Activated CD4-positive, alpha-beta memory T cell treated with anti-CD3 and anti-CD28 coated beads for 36 hours (primary cell): ENCODE measurements around the gene NOS1AP. TPM values are rescaled to one million over a fixed set of nuclear protein-coding genes. Genes with fewer than 3 reads are reported as not detected.
"Not testable (repeated sequence)": the region's sequence is repeated elsewhere in the genome, so short reads cannot be mapped to it uniquely, and the experiment has no call there.

Source experiments
- CTCF ChIA-PET: fragments of 350-600 bp; sonication (Branson Sonifier 250); formaldehyde crosslinking; loops from one replicate; lab custom pipeline; 2021; ENCODE audit warnings: antibody characterized with exemption, inconsistent platforms; lab: Charles Lee
- POLR2A ChIA-PET: fragments of 350-600 bp; sonication (Branson Sonifier 250); formaldehyde crosslinking; loops from one replicate; lab custom pipeline; 2021; ENCODE audit warnings: antibody characterized with exemption; lab: Charles Lee
- DNase-seq: peaks from one replicate; pipeline ENCODE4 v3.0.0-alpha.2; 2020
- H3K27ac Mint-ChIP-seq: one replicate; pipeline ENCODE4 v1.8.0; 2021; ENCODE audit warnings: mixed read lengths
- H3K27me3 Mint-ChIP-seq: one replicate; pipeline ENCODE4 v1.8.0; 2021; ENCODE audit warnings: mixed read lengths
- H3K36me3 Mint-ChIP-seq: one replicate; pipeline ENCODE4 v1.8.0; 2021; ENCODE audit warnings: mixed read lengths
- H3K4me1 Mint-ChIP-seq: one replicate; pipeline ENCODE4 v1.8.0; 2021; ENCODE audit warnings: low read depth, mixed read lengths
- H3K4me3 Mint-ChIP-seq: one replicate; pipeline ENCODE4 v1.8.0; 2021; ENCODE audit warnings: mild to moderate bottlenecking, mixed read lengths
- H3K9me3 Mint-ChIP-seq: one replicate; pipeline ENCODE4 v1.8.0; 2021; ENCODE audit warnings: mixed read lengths
- intact Hi-C: fragments of 100-400 bp; cut with micrococcal nuclease; formaldehyde crosslinking; loops from one replicate; pipeline ENCODE4 v1.15.1; 2023
- total RNA-seq, 2 experiments: library from RNA; stranded (reverse); gene quantifications; one replicate each; pipeline ENCODE4 v1.2.3, GENCODE V29; 2021

Gene NOS1AP
- total RNA-seq, 2 experiments from 2014 or later: 0.12 TPM; not detected in 1

DNA sequence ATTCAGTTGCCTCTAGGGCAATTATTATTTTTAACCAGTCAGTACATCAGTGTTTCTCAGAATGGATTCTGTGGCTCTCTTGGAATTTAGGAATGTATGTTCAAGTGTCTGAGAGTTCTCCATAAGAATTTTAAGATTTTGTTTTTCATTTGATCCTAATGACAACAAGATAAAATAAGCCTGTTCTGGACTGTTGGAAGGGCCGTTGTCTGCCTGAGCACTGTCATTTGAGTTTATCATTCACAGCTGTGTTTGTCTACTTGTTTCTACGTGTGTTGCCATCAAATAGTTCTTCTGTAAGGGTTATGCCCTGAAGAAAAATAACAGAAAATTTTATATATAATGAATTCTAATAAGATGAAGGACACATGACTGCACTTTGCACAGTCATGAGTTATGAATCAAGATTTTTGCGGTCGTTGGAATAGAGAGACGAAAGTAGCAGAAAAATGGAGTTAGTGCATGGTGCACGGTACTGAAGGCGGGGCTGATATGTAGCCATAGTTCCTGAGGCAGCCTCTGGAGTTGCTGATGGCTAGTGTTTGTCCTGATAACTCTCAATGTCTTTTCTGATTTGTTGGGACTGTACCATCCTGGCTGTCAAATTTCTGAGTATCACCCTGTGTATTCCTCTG is 92.5 kb downstream of the NOS1AP start:
- CTCF ChIA-PET: no interaction called here
- Mint-ChIP-seq H3K27me3 (peaks cover 11% of the 10 kb centered on the region), H3K36me3 (no peaks in the 10 kb centered on the region), H3K9me3 (no peaks in the 10 kb centered on the region), H3K27ac (no peak overlapping the region), H3K4me1 (no peaks in the 10 kb centered on the region), H3K4me3 (no peak overlapping the region)
- intact Hi-C loops: no loop called here
- DNase-seq: no peak
- POLR2A ChIA-PET: no interaction called here

DNA sequence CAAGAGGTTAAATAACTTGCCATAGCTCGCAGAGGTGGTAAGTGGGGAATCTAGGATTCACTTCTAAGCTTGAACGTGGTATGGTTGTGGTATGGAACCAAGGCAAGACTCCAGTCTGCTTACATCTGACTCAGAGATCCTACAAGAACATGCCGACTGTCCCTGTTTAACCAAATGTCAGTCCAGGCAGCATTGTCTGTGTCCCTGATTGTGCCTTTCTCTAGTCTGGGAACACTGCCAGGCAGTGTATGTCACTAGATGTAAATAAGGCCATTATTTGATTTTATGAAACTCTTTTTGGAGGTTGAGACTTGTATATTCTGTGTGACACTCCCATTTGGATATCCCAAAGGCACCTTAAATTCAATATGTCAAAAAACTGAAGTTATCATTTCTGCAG is 96.0 kb downstream of the NOS1AP start:
- H3K4me1 Mint-ChIP-seq: no peaks in the 10 kb centered on the region
- peaks cover 11% of the 10 kb centered on the region for H3K27me3 Mint-ChIP-seq
- no peak overlapping the region for H3K27ac Mint-ChIP-seq
- H3K9me3 Mint-ChIP-seq: no peaks in the 10 kb centered on the region
- DNase-seq: no peak
- POLR2A ChIA-PET: no interaction called here
- H3K36me3 Mint-ChIP-seq: no peaks in the 10 kb centered on the region
- CTCF ChIA-PET: no interaction called here
- H3K4me3 Mint-ChIP-seq: no peak overlapping the region
- intact Hi-C loops: no loop called here

DNA sequence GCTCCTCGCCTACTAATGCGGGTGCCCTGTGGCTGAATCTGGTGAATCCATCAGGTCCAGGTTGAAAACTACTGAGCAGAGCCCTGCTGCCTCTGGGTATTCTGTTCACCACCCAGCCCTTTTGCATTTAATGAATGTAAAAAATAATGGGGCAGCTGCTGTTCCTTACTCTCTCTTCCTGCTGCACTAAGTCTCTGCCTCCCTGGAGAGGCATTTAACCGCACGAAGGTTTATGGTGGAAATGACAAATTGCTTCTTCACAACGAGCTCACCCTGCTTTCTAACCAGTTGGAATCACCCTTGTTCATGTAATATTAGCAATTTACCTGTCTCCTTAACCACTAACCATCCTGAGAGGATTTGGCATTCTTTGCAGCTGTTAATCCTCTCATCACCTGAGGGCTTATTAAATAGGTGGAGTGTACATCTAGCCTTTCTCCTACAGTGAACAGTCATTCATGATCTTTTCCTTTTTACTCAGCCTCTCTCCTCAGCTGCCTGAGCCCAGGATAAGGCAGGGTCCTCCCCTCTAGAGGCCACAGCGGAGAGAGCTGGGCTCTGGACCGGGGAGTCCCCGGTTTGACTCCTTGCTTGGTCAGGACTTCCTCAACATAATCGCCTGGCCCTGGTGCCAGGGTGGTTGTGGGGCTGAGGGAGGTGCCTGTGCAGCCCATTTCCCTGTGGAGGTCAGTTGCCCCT is 97.6 kb downstream of the NOS1AP start:
- intact Hi-C loops: no loop called here
- H3K4me3 Mint-ChIP-seq: no peak overlapping the region
- H3K36me3 Mint-ChIP-seq: no peaks in the 10 kb centered on the region
- no peaks in the 10 kb centered on the region for H3K4me1 Mint-ChIP-seq
- no peak for DNase-seq
- no peaks in the 10 kb centered on the region for H3K9me3 Mint-ChIP-seq
- H3K27ac Mint-ChIP-seq: no peak overlapping the region
- H3K27me3 Mint-ChIP-seq: peaks cover 11% of the 10 kb centered on the region
- ChIA-PET POLR2A (no interaction called here), CTCF (no interaction called here)

DNA sequence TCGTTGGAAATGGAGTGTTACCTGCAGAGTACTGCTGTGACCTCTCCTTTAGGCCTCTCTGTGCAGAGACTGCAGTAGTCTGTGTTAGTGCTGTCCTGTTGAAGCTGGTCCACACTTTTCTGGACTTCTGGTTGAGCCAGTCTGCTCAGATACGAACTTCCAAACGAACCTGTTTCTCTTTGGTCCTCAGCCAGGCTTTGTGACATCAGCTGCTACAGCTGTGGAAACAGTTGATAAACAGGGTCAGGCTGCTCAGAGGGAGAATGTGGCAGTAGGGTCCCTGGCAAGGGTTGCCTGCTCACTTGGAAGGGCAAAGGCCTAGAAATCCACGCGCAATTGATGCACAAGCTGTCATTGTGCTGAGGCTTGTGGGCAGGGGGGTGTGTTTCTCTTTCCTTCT is 98.8 kb downstream of the NOS1AP start:
- POLR2A ChIA-PET: no interaction called here

DNA sequence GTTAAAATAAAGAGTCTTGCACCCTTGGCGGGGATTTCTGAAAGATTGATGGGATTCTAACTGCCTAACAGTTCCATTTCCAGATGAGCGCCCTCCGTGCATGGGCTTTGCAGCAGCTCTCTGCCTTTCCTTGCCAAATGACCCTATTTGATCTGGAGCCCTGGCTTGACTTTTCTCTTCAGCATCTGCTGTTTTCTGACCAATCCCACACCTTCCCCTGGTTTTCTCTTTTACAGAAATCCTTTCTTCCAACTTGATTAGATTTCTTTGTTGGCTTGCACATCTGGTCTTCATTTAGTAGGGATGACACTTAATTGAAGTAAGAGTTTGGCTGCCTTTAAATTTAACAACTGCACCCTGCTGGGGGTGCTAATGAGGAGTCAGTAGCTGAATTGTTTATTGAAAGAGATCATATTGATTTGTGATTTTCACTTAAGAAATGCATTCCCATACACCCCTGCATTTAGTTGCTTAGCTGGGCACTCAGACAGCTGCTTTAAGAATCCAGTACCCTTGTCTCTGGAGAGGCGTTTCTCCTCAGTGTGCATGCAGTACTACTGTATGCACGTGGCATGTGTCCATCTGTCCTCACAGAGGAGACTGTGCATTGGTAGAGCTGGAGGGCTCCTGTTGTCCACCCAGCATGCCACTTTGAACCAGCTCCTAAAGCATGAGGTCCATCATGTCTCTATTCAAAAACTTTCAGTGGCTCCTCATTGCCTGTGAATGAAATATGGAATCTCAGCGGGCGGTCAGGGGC is 99.7 kb downstream of the NOS1AP start:
- H3K36me3 Mint-ChIP-seq: no peaks in the 10 kb centered on the region
- H3K27me3 Mint-ChIP-seq: peaks cover 6% of the 10 kb centered on the region
- intact Hi-C loops: no loop called here
- no peaks in the 10 kb centered on the region for H3K4me1 Mint-ChIP-seq
- no peak overlapping the region for H3K4me3 Mint-ChIP-seq
- POLR2A ChIA-PET: no interaction called here
- H3K27ac Mint-ChIP-seq: no peak overlapping the region
- DNase-seq: no peak
- H3K9me3 Mint-ChIP-seq: no peaks in the 10 kb centered on the region
- CTCF ChIA-PET: no interaction called here

More for the DNA sequence above, 98.8 kb downstream of the NOS1AP start:
- Mint-ChIP-seq H3K4me3 (no peak overlapping the region), H3K27me3 (peaks cover 9% of the 10 kb centered on the region), H3K9me3 (no peaks in the 10 kb centered on the region), H3K27ac (no peak overlapping the region), H3K4me1 (no peaks in the 10 kb centered on the region), H3K36me3 (no peaks in the 10 kb centered on the region)
- DNase-seq: no peak
- CTCF ChIA-PET: no interaction called here
- intact Hi-C loops: no loop called here

DNA sequence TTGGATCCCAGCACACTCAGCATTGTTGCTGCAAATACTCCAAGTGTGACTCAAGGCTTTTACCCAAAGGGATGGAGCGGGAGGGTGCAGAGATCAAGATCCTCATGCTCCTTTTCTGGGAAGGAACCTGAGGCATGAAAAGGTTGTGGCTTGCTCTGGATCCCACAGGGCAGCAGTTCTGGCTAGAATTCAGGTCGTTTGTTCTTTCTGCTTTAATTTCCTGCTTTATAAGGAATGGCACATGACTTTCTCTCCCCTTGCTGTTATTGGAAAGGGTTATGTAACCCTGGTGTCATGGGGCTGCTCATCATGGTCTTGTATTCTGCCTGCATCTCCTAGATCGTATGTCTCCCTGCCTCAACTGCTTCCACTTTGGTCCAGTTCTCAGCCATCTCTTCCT is 101.6 kb downstream of the NOS1AP start:
- POLR2A ChIA-PET: no interaction called here

DNA sequence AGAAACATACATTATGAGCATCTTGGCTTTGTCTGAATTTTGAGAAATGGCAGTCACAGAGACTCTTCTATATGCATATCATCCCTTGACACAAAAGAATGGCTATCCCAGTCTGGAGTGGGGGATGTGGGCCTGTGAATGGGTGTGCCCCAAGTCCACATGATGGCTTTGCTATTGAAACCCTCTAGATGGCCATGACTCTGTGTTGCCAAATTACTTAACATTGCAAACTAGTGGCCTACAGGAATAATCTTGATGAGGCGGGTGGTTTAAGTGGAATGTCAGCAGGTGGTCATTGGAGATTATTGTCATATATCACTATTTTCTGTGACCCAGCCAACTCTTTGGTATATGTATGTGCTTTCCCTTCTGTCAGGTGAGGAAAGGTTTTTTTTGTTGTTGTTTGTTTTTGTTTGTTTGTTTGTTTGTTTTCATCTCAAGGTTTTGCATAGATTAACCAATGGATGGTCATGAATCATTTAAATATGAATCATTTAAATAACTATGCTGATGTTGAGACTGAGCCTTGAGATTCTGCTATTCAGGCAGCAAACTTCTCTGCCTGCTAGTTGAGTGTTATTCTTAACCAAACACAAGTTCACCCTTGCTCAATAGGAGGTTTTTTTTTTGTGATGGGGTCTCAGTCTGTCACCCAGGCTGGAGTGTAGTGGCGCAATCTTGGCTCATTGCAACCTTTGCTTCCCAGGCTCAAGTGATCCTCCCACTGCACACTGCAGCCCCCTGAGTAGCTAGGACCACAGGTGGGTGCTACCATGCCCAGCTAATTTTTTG is 103.0 kb downstream of the NOS1AP start:
- Mint-ChIP-seq H3K36me3 (no peaks in the 10 kb centered on the region), H3K27me3 (peaks cover 3% of the 10 kb centered on the region), H3K27ac (no peak overlapping the region), H3K4me1 (no peaks in the 10 kb centered on the region), H3K9me3 (no peaks in the 10 kb centered on the region), H3K4me3 (no peak overlapping the region)
- intact Hi-C loops: no loop called here
- DNase-seq: no peak
- CTCF ChIA-PET: no interaction called here
- POLR2A ChIA-PET: no interaction called here

More for the DNA sequence above, 101.6 kb downstream of the NOS1AP start:
- no peak overlapping the region for H3K27ac Mint-ChIP-seq
- no peak overlapping the region for H3K4me3 Mint-ChIP-seq
- H3K36me3 Mint-ChIP-seq: no peaks in the 10 kb centered on the region
- CTCF ChIA-PET: no interaction called here
- H3K9me3 Mint-ChIP-seq: no peaks in the 10 kb centered on the region
- no peak for DNase-seq
- no peaks in the 10 kb centered on the region for H3K4me1 Mint-ChIP-seq
- intact Hi-C loops: no loop called here
- peaks cover 3% of the 10 kb centered on the region for H3K27me3 Mint-ChIP-seq

DNA sequence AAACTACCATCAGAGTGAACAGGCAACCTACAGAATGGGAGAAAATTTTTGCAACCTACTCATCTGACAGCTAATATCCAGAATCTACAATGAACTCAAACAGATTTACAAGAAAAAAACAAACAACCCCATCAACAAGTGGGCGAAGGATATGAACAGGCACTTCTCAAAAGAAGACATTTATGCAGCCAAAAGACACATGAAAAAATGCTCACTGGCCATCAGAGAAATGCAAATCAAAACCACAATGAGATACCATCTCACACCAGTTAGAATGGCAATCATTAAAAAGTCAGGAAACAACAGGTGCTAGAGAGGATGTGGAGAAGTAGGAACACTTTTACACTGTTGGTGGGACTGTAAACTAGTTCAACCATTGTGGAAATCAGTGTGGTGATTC is 104.1 kb downstream of the NOS1AP start:
- DNase-seq, POLR2A ChIA-PET, H3K36me3 Mint-ChIP-seq, H3K27ac Mint-ChIP-seq, H3K27me3 Mint-ChIP-seq, H3K9me3 Mint-ChIP-seq, intact Hi-C loops, H3K4me1 Mint-ChIP-seq, H3K4me3 Mint-ChIP-seq, CTCF ChIA-PET: not testable (repeated sequence)

DNA sequence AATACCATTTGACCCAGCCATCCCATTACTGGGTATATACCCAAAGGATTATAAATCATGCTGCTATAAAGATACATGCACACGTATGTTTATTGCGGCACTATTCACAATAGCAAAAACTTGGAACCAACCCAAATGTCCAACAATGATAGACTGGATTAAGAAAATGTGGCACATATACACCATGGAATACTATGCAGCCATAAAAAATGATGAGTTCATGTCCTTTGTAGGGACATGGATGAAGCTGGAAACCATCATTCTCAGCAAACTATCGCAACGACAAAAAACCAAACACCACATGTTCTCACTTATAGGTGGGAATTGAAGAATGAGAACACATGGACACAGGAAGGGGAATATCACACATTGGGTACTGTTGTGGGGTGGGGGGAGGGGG is 104.5 kb downstream of the NOS1AP start:
- H3K4me1 Mint-ChIP-seq, intact Hi-C loops, H3K4me3 Mint-ChIP-seq, H3K27ac Mint-ChIP-seq, POLR2A ChIA-PET, H3K9me3 Mint-ChIP-seq, H3K36me3 Mint-ChIP-seq, H3K27me3 Mint-ChIP-seq, DNase-seq, CTCF ChIA-PET: not testable (repeated sequence)

DNA sequence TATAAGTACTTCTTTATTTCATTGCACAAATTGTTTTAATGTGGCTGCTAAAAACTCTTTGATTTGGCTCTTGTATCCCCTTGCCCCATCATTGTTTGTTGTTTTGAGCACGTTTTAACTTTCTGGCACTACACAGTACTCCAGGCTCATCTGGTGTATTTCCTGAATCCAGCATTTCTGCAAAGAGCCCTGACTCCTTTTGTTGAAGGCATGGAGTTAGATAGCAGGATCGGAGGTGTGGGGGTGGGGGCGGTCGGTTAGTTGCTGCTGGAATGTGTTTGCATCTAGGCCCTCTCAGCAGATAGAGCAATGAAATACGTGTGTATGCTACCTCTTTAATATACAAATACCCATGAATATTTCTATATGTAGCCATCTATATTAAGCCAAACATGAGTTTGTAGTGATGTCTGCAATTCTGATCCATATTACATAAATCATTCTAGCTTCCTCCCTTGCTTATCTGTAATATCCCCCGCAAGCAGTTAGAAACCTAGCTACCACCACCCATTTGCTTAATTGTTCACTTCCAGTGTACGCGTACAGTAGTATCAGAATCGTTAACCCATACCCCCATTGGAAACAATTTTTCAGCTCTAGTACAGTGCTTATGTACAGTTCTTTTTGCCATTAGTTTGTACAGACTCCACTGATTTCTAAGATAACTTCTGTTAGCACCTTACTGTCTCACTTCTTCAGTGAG is 106.0 kb downstream of the NOS1AP start:
- no peaks in the 10 kb centered on the region for H3K9me3 Mint-ChIP-seq
- peaks cover 3% of the 10 kb centered on the region for H3K27me3 Mint-ChIP-seq
- no peak for DNase-seq
- H3K4me1 Mint-ChIP-seq: no peaks in the 10 kb centered on the region
- POLR2A ChIA-PET: no interaction called here
- intact Hi-C loops: no loop called here
- H3K27ac Mint-ChIP-seq: no peak overlapping the region
- CTCF ChIA-PET: no interaction called here
- no peaks in the 10 kb centered on the region for H3K36me3 Mint-ChIP-seq
- H3K4me3 Mint-ChIP-seq: no peak overlapping the region

DNA sequence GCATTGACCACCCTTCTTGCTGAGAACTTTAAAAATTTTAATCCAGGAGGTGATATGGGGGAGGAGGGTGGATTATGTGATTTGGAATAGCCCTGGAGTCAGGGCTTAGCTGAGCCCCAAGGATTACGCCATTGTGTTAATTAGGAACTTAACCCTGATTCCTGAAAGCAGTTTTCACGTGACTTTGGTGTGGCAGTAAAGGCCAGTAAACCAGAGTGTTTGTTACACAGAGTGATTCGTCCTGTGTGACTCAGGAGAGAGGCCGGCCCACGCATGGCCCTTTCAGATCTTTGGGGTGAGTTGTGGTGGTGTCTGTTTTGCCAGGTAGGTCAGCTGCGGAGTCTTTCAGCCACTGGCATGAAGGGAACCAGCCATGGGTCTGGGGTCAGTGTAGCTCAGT is 107.6 kb downstream of the NOS1AP start:
- H3K4me1 Mint-ChIP-seq: no peaks in the 10 kb centered on the region
- POLR2A ChIA-PET: no interaction called here

DNA sequence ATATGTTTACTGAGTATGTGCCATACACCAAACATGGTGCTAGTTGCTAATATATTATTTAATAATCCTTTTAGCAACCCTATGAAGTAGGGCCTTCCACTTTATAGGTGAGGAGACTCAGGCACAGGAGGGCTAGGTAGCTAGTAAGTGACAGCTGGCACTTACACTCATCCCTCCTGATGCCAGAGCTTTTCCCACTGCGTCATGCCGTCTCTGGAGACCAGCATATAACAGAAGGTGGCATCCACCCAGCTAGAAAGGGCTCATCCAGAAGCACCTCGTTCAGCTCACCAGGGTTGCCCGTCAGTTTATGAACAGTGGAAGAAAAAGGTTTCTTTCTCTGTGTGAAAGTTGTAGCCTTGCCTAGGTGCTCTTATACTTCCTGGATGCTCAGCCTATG is 108.9 kb downstream of the NOS1AP start:
- CTCF ChIA-PET: no interaction called here

More for the DNA sequence above, 107.6 kb downstream of the NOS1AP start:
- no peak for DNase-seq
- Mint-ChIP-seq H3K9me3 (no peaks in the 10 kb centered on the region), H3K27ac (no peak overlapping the region), H3K4me3 (no peak overlapping the region), H3K27me3 (peaks cover 3% of the 10 kb centered on the region), H3K36me3 (no peaks in the 10 kb centered on the region)
- CTCF ChIA-PET: no interaction called here
- intact Hi-C loops: no loop called here

More for the DNA sequence above, 108.9 kb downstream of the NOS1AP start:
- no peak overlapping the region for H3K27ac Mint-ChIP-seq
- no peaks in the 10 kb centered on the region for H3K9me3 Mint-ChIP-seq
- H3K36me3 Mint-ChIP-seq: no peaks in the 10 kb centered on the region
- POLR2A ChIA-PET: no interaction called here
- no peak for DNase-seq
- H3K4me3 Mint-ChIP-seq: no peak overlapping the region
- no peaks in the 10 kb centered on the region for H3K4me1 Mint-ChIP-seq
- intact Hi-C loops: no loop called here
- no peaks in the 10 kb centered on the region for H3K27me3 Mint-ChIP-seq
